HCT116 (cell line): Measurements from ENCODE around the gene C1QL4. TPM values are rescaled to one million over a fixed set of nuclear protein-coding genes. Genes with fewer than 3 reads are reported as not detected.

ENCODE experiments used
- ATAC-seq: fragments of 200-7000 bp; cut with Tn5 transposase; 2 replicates; pipeline ENCODE4 v1.9.1; 2020; ENCODE audit warnings: mild to moderate bottlenecking, moderate library complexity
- BruUV-seq: library from RNA; stranded (reverse); fragments of 400-500 nt; replicated peaks from 2 replicates; lab custom pipeline; 2021; lab: Mats Ljungman, UMichigan
- CTCF ChIA-PET: fragments of 300-600 bp; sonication (Branson Sonifier 250); formaldehyde crosslinking; loops from one replicate; lab custom pipeline; 2021; ENCODE audit warnings: antibody characterized with exemption; lab: Charles Lee
- POLR2A ChIA-PET: fragments of 300-600, 350-600 bp; sonication (Branson Sonifier 250); formaldehyde crosslinking; loops from one replicate; lab custom pipeline; 2021; ENCODE audit warnings: antibody characterized with exemption; lab: Charles Lee
- RAD21 ChIA-PET, 2 experiments: fragments of 300-600 bp; sonication (Branson Sonifier 250); formaldehyde crosslinking; loops; one replicate each; lab custom pipeline; 2023; ENCODE audit warnings: low total read pairs in 2 of 2; ENCODE audit not compliant: uncharacterized antibody in 2 of 2, unreplicated experiment in 2 of 2, low non-redundant PET in 1 of 2; lab: Charles Lee
- DNase-seq: peaks from one replicate; pipeline ENCODE4 v3.0.0-alpha.2; 2010; ENCODE audit warnings: low read depth, low spot score
- H2AFZ ChIP-seq: fragments of 200-600 bp; shearing (Covaris generic), sonication (generic); 2 replicates; pipeline ENCODE4 v1.6.1; 2017; ENCODE audit warnings: low read depth, mixed run types, mixed read lengths, antibody characterized with exemption, low read length; ENCODE audit not compliant: poor library complexity, severe bottlenecking
- H3K27ac ChIP-seq: 2 replicates; pipeline ENCODE4 v1.5.1; 2012; ENCODE audit warnings: low read depth, low read length
- H3K27me3 ChIP-seq: fragments of 200-600 bp; sonication (generic); 2 replicates; pipeline ENCODE4 v1.6.1; 2016; ENCODE audit warnings: mixed run types, low read length, mixed read lengths; ENCODE audit not compliant: insufficient read depth
- H3K36me3 ChIP-seq, 2 experiments: fragments of 200-500 bp in 1 of 2; fragments of 200-600 bp in 1 of 2; sonication (Bioruptor generic) in 1 of 2; sonication (generic) in 1 of 2; 2 replicates each; pipeline versions ENCODE4 v1.5.1 to v1.6.1; 2014 to 2016; ENCODE audit warnings: low read length in 2 of 2, inconsistent platforms in 1 of 2, mixed read lengths in 1 of 2, mixed run types in 1 of 2; ENCODE audit not compliant: insufficient read depth in 2 of 2, control insufficient read depth in 1 of 2
- H3K4me1 ChIP-seq, 2 experiments: fragments of 200-600 bp in 1 of 2; sonication (generic) in 1 of 2; 2 replicates each; pipeline versions ENCODE4 v1.5.1 to v1.6.1; 2012 to 2017; ENCODE audit warnings: low read length in 2 of 2, inconsistent platforms in 1 of 2, mild to moderate bottlenecking in 1 of 2, mixed read lengths in 1 of 2, mixed run types in 1 of 2, moderate library complexity in 1 of 2; ENCODE audit not compliant: insufficient read depth in 2 of 2, control insufficient read depth in 1 of 2
- H3K4me2 ChIP-seq: fragments of 200-600 bp; sonication (generic); 2 replicates; pipeline ENCODE4 v1.6.1; 2017; ENCODE audit warnings: mixed run types, low read length, mixed read lengths
- H3K4me3 ChIP-seq, 2 experiments: fragments of 200-600 bp in 1 of 2; sonication (generic) in 1 of 2; replicated peaks in 1 of 2; 2 replicates each; pipeline ENCODE4 v1.5.1; 2011 to 2016; ENCODE audit warnings: low read length in 2 of 2, control low read depth in 1 of 2, low read depth in 1 of 2, mild to moderate bottlenecking in 1 of 2, mixed read lengths in 1 of 2, mixed run types in 1 of 2
- H3K79me2 ChIP-seq: fragments of 200-600 bp; sonication (generic); 2 replicates; pipeline ENCODE4 v1.6.1; 2017; ENCODE audit warnings: mild to moderate bottlenecking, mixed run types, low read length, moderate library complexity, mixed read lengths; ENCODE audit not compliant: insufficient read depth
- H3K9ac ChIP-seq: fragments of 200-600 bp; sonication (generic); 2 replicates; pipeline ENCODE4 v1.6.1; 2016; ENCODE audit warnings: low read length, mixed read lengths
- H3K9me2 ChIP-seq: fragments of 200-600 bp; sonication (generic), shearing (Covaris generic); 2 replicates; pipeline ENCODE4 v1.6.1; 2017; ENCODE audit warnings: mixed run types, mild to moderate bottlenecking, moderate library complexity; ENCODE audit not compliant: insufficient read depth
- H3K9me3 ChIP-seq, 2 experiments: fragments of 200-500 bp in 1 of 2; fragments of 200-600 bp in 1 of 2; sonication (Bioruptor generic) in 1 of 2; sonication (generic) in 1 of 2; 2 replicates each; pipeline ENCODE4 v1.6.1; 2014 to 2017; ENCODE audit warnings: low read length in 2 of 2, mixed read lengths in 2 of 2, inconsistent platforms in 1 of 2, low read depth in 1 of 2, mild to moderate bottlenecking in 1 of 2, mixed run types in 1 of 2, moderate library complexity in 1 of 2; ENCODE audit not compliant: control insufficient read depth in 1 of 2, insufficient read depth in 1 of 2
- H4K20me1 ChIP-seq: fragments of 200-600 bp; sonication (generic), shearing (Covaris generic); 2 replicates; pipeline ENCODE4 v1.6.1; 2017; ENCODE audit warnings: mixed run types, mild to moderate bottlenecking, moderate library complexity; ENCODE audit not compliant: insufficient read depth
- ATF3 ChIP-seq: IDR thresholded peaks from 2 replicates; pipeline ENCODE4 v1.6.1; 2012
- CEBPB ChIP-seq: IDR thresholded peaks from 2 replicates; pipeline ENCODE4 v1.6.1; 2012; ENCODE audit warnings: low read depth
- POLR2AphosphoS5 ChIP-seq: IDR thresholded peaks from 2 replicates; pipeline ENCODE4 v1.6.1; 2011; ENCODE audit warnings: mild to moderate bottlenecking, low read depth, low read length, moderate library complexity
- REST ChIP-seq: IDR thresholded peaks from 2 replicates; pipeline ENCODE4 v1.6.1; 2012; ENCODE audit warnings: low read depth
- SP1 ChIP-seq: IDR thresholded peaks from 2 replicates; pipeline ENCODE4 v1.6.1; 2012; ENCODE audit warnings: low read depth
- ZBTB33 ChIP-seq: IDR thresholded peaks from 2 replicates; pipeline ENCODE4 v1.6.1; 2011; ENCODE audit warnings: mild to moderate bottlenecking, low read length, moderate library complexity; ENCODE audit not compliant: insufficient replicate concordance; ENCODE audit errors: extremely low read depth
- intact Hi-C: fragments of 100-400 bp; cut with micrococcal nuclease; formaldehyde crosslinking; loops from 2 replicates; pipeline ENCODE4 v1.10.0; 2022
- total RNA-seq: library from RNA; stranded (reverse); gene quantifications from one replicate; pipeline ENCODE4 v1.2.1, GENCODE V29; 2021; ENCODE audit not compliant: unreplicated experiment

C1QL4 gene
- total RNA-seq, 1 experiment from 2014 or later: 8.1 TPM

- peak overlapping the region; percentile 71 for H3K4me2 ChIP-seq
- H3K4me3 ChIP-seq: peak overlapping the region; percentile 65 to 71
- RAD21 ChIA-PET: interaction anchor here (0.6 to 1.7 kb wide), 6 partner anchors 8 to 166 kb away, joined by 3 to 7 read pairs (median 4); no protein-coding TSS in a partner anchor
- H3K36me3 ChIP-seq: no peaks in the 10 kb centered on the region
- H3K27ac ChIP-seq: peak overlapping the region; percentile 99
- no peak overlapping the region for H2AFZ ChIP-seq
- TF ChIP-seq SP1: no peak
- intact Hi-C loops: loop anchor here (2.0 kb wide), 1 partner anchor 149 kb away; no protein-coding TSS in a partner anchor
- DNase-seq: no peak
- peaks cover 45% of the 10 kb centered on the region for H3K79me2 ChIP-seq
- BruUV-seq: no TSS peak
- POLR2A ChIA-PET: interaction anchor here (0.9 to 1.9 kb wide), 15 partner anchors 8 to 232 kb away, joined by 3 to 16 read pairs (median 5); partner anchors contain the start of gene TROAP
- ATAC-seq: peak; percentile 28
- CTCF ChIA-PET: interaction anchor here (1.0 to 2.6 kb wide), 7 partner anchors 8 to 187 kb away, joined by 4 to 28 read pairs (median 8); no protein-coding TSS in a partner anchor
- H3K9ac ChIP-seq: peak overlapping the region; percentile 92
- H3K4me1 ChIP-seq: peaks cover 38 to 52% of the 10 kb centered on the region in 2 experiments
- peaks cover 5% of the 10 kb centered on the region; the same call in 1 of the 2 replicates for H4K20me1 ChIP-seq
- no peaks in the 10 kb centered on the region for H3K9me2 ChIP-seq
- no peaks in the 10 kb centered on the region for H3K9me3 ChIP-seq
- no peaks in the 10 kb centered on the region for H3K27me3 ChIP-seq
These were observed 29.2 kb upstream of the C1QL4 start for GRCh38 chr12:49366096-49366651.

- no peaks in the 10 kb centered on the region for H3K27me3 ChIP-seq
- H3K27ac ChIP-seq: peak overlapping the region; percentile 99; the same call in 1 of the 2 replicates
- H2AFZ ChIP-seq: no peak overlapping the region
- no peaks in the 10 kb centered on the region for H3K36me3 ChIP-seq
- H3K9ac ChIP-seq: peak overlapping the region; percentile 92
- TF ChIP-seq ZBTB33: no peak
- no peak for TF ChIP-seq CEBPB
- TF ChIP-seq ATF3: no peak
- no peak for TF ChIP-seq REST
- TF ChIP-seq POLR2AphosphoS5: peak; percentile 43
- TF ChIP-seq SP1: peak; percentile 15; the same call in 1 of the 2 replicates
- peak overlapping the region; percentile 65 to 71 for H3K4me3 ChIP-seq
- ChIA-PET RAD21 (interaction anchor here in 1 of 2 experiments (1.7 kb wide), 1 partner anchor 146 kb away, joined by 5 read pairs; no protein-coding TSS in a partner anchor), CTCF (interaction anchor here (1.2 to 2.6 kb wide), 3 partner anchors 18 to 147 kb away, joined by 5 to 19 read pairs (median 8); no protein-coding TSS in a partner anchor), POLR2A (no interaction called here)
- no peaks in the 10 kb centered on the region for H3K9me3 ChIP-seq
- peaks cover 5% of the 10 kb centered on the region; the same call in 1 of the 2 replicates for H4K20me1 ChIP-seq
- intact Hi-C loops: no loop called here
- H3K4me1 ChIP-seq: peaks cover 37 to 52% of the 10 kb centered on the region in 2 experiments
- peak overlapping the region; percentile 71 for H3K4me2 ChIP-seq
- no TSS peak for BruUV-seq
- H3K79me2 ChIP-seq: peaks cover 38% of the 10 kb centered on the region
- H3K9me2 ChIP-seq: no peaks in the 10 kb centered on the region
- no peak for ATAC-seq
- DNase-seq: no peak
These were observed 28.6 kb upstream of the C1QL4 start for GRCh38 chr12:49365542-49365941.
